ENCODE data around the gene DPH2.

DPH2 gene

GRCh38 chr1:43944860-43945259 is 24.9 kb upstream of the DPH2 start:
- DNase-seq, result no peak

GRCh38 chr1:43945674-43946235 is 24.1 kb upstream of the DPH2 start:
- no peak for DNase-seq

- peak; percentile 79 for DNase-seq
Observed at GRCh38 chr1:43946236-43947060, 23.4 kb upstream of the DPH2 start, which contains the start of gene IPO13. TSS of gene IPO13 (plus strand) at chr1:43946950. CDS start at chr1:43947601, 651 bp downstream.

- no peak for DNase-seq
Observed at GRCh38 chr1:43947061-43947873, 22.5 kb upstream of the DPH2 start.

GRCh38 chr1:43947874-43948437 is 21.9 kb upstream of the DPH2 start:
- DNase-seq, result no peak

GRCh38 chr1:43949678-43950077 is 20.1 kb upstream of the DPH2 start:
- no peak for DNase-seq

GRCh38 chr1:43951021-43951985 is 18.5 kb upstream of the DPH2 start:
- DNase-seq, result no peak

GRCh38 chr1:43952731-43953346 is 17.0 kb upstream of the DPH2 start:
- no peak for DNase-seq

- DNase-seq, result no peak
Observed at GRCh38 chr1:43953361-43953760, 16.4 kb upstream of the DPH2 start.

GRCh38 chr1:43954036-43954435 is 15.8 kb upstream of the DPH2 start:
- DNase-seq, result no peak

GRCh38 chr1:43956234-43956633 is 13.6 kb upstream of the DPH2 start:
- DNase-seq, result no peak

GRCh38 chr1:43957407-43958040 is 12.3 kb upstream of the DPH2 start:
- no peak for DNase-seq

- no peak for DNase-seq
Observed at GRCh38 chr1:43958351-43959255, 11.2 kb upstream of the DPH2 start.

- no peak for DNase-seq
Observed at GRCh38 chr1:43960798-43961197, 9.0 kb upstream of the DPH2 start.

GRCh38 chr1:43961692-43962091 is 8.1 kb upstream of the DPH2 start:
- DNase-seq, result no peak

GRCh38 chr1:43962324-43962723 is 7.5 kb upstream of the DPH2 start:
- DNase-seq, result no peak

- no peak for DNase-seq
Observed at GRCh38 chr1:43963006-43963405, 6.8 kb upstream of the DPH2 start.

GRCh38 chr1:43963890-43964289 is 5.9 kb upstream of the DPH2 start:
- no peak for DNase-seq

GRCh38 chr1:43965316-43965715 is 4.5 kb upstream of the DPH2 start:
- DNase-seq, result no peak

- no peak for DNase-seq
Observed at GRCh38 chr1:43968348-43968948, 1.4 kb upstream of the DPH2 start.

Data from SIG-M5 (cell line).